Measurements from ENCODE around the gene GALNT7. TPM values are rescaled to one million over a fixed set of nuclear protein-coding genes. Genes with fewer than 3 reads are reported as not detected.

GALNT7 gene
- total RNA-seq, 2 donors from 2014 or later = 83.5 to 138 TPM

DNA sequence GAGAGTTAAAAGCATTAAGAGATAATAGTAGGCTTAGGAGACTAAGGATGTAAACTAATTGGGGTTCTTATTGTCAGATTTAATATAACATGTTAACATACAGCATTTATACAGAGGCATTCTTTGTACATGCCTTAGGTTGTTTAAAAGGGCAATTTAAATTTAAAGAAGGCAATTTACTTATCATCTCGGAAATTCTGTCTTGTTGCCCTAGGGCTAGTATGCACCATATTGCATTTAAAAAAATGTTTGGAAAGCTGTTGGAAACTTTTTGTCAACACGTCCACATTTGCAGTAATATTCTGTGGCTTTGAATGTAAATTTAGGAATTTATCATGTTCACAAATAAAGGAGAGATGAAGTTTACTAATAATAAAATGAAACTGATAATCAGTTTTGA lies 25.5 kb downstream of the GALNT7 start:
- no peaks in the 10 kb centered on the region for H3K27me3 ChIP-seq
- intact Hi-C loops (cut with DNase I) = no loop called here
- H3K27ac ChIP-seq = no peak overlapping the region
- DNase-seq = no peak
- no peaks in the 10 kb centered on the region for H3K36me3 ChIP-seq
- H3K4me3 ChIP-seq = no peak overlapping the region
- H3K4me1 ChIP-seq = peaks cover 5% of the 10 kb centered on the region
- TF ChIP-seq, protein P1, sequence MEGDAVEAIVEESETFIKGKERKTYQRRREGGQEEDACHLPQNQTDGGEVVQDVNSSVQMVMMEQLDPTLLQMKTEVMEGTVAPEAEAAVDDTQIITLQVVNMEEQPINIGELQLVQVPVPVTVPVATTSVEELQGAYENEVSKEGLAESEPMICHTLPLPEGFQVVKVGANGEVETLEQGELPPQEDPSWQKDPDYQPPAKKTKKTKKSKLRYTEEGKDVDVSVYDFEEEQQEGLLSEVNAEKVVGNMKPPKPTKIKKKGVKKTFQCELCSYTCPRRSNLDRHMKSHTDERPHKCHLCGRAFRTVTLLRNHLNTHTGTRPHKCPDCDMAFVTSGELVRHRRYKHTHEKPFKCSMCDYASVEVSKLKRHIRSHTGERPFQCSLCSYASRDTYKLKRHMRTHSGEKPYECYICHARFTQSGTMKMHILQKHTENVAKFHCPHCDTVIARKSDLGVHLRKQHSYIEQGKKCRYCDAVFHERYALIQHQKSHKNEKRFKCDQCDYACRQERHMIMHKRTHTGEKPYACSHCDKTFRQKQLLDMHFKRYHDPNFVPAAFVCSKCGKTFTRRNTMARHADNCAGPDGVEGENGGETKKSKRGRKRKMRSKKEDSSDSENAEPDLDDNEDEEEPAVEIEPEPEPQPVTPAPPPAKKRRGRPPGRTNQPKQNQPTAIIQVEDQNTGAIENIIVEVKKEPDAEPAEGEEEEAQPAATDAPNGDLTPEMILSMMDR (IDR thresholded peaks at IDR 0.05) = no peak
- H3K9ac ChIP-seq (ENCODE audit: low read depth in 2 of 2, low read length in 2 of 2) = no peak overlapping the region
- no peaks in the 10 kb centered on the region for H3K9me3 ChIP-seq

DNA sequence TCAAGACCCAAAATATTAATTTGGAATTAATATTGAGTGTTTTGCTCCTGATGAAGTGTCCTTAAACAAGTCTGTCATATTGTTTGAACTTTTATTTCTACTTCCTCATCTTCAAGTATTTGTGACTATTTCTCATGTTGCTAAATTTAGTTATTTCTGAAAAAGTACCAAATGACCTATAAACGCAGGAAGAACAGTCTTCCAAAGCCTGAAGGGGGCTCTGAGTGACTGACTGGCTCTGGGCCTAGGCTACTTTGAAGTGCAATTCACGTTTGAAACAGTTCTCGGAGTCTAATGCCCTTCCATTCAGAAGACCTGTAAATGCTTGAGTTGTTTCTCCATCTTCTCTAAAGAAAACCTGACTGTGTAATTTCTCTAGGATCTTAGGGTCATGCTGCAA lies 26.5 kb downstream of the GALNT7 start:
- Histone ChIP-seq H3K36me3 (no peaks in the 10 kb centered on the region), H3K27ac (no peak overlapping the region), H3K4me3 (no peak overlapping the region), H3K9ac (ENCODE audit: low read depth in 2 of 2, low read length in 2 of 2) (no peak overlapping the region), H3K4me1 (peaks cover 5% of the 10 kb centered on the region), H3K9me3 (no peaks in the 10 kb centered on the region), H3K27me3 (no peaks in the 10 kb centered on the region)
- intact Hi-C loops (cut with DNase I) = no loop called here
- no peak for DNase-seq
- TF ChIP-seq, protein P1 (IDR thresholded peaks at IDR 0.05) = no peak

DNA sequence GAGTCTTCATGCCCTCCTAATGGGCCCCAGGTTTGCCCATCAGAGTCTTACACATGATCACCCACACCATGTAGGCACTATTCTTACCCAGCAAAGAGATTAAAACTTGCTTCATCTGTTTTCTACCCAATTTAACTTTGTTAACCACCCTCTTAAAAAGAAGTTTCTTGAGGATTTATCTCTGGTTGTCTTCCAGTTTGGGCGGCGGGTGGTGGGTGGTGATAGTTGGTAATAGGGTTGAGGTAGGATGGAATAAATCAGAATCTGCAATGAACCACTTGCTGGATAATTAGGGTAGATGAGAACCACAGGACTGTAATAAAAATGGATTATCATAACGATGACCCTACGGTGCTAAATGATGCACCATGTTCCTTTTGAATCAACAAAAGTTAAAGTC lies 30.9 kb downstream of the GALNT7 start:
- Histone ChIP-seq H3K9ac (ENCODE audit: low read depth in 2 of 2, low read length in 2 of 2) (no peak overlapping the region), H3K9me3 (no peaks in the 10 kb centered on the region), H3K27ac (no peak overlapping the region), H3K4me1 (no peaks in the 10 kb centered on the region), H3K4me3 (no peak overlapping the region), H3K36me3 (no peaks in the 10 kb centered on the region), H3K27me3 (no peaks in the 10 kb centered on the region)
- intact Hi-C loops (cut with DNase I) = no loop called here
- no peak for DNase-seq
- TF ChIP-seq, protein P1 (IDR thresholded peaks at IDR 0.05) = no peak

DNA sequence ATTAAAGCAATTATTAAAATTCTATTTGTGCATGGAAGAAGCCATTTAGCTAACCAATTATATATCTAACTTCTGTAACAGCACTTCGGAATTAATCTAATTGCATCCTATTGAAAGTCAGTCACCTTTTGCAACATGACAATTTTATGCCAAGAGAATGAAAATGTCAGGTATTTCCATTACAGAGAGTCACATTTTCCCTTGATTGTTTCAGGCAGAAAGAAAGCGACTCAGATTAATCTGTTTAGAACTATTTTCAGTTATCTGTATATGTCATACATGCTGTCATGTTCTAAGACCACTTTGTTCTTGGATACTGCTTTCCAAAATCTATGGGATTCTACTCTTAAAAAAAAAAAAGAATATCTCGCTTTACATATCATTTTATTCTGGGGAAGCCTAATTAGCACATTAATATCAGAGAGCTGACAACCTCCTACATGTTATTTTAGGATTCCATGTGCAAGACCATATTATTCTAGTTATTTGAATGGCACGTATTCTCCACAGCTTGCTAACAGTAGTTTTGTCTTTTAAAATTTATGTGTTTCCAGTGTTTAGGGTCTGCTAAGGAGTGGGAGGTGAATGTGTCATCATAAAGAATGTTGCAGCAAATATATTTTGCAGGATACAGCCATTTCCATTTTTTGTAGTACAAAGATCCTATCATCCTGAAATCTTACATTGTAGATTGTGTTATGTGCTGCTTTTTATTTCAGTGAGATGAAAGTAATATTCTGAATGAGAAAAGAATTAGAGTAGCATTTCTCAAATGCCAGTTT lies 31.7 kb downstream of the GALNT7 start:
- TF ChIP-seq, protein P1 (IDR thresholded peaks at IDR 0.05) = no peak
- Histone ChIP-seq H3K27ac (no peak overlapping the region), H3K4me1 (no peaks in the 10 kb centered on the region), H3K36me3 (no peaks in the 10 kb centered on the region), H3K9ac (ENCODE audit: low read depth in 2 of 2, low read length in 2 of 2) (no peak overlapping the region), H3K27me3 (no peaks in the 10 kb centered on the region), H3K9me3 (no peaks in the 10 kb centered on the region), H3K4me3 (no peak overlapping the region)
- no peak for DNase-seq
- intact Hi-C loops (cut with DNase I) = no loop called here

DNA sequence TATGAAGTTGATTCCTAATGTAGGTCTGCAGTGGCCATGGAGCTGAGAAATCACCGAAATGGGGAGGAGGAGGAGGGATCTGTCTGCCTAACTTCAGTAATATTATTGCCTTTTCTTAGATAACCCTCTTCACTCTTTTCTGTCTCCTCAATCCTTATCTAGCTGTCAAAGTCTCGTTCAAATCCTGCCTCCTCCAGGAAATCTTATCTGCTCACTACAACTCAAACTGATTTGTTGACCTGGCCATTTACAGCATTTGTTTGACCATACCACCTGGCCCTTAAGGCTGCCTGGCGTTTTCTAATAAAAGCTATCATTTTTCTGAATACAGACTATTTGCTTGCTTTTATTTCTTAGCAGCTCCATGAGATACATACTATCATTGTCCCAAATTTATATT lies 33.8 kb downstream of the GALNT7 start:
- Histone ChIP-seq H3K4me3 (no peak overlapping the region), H3K9me3 (no peaks in the 10 kb centered on the region), H3K27me3 (no peaks in the 10 kb centered on the region), H3K36me3 (no peaks in the 10 kb centered on the region), H3K27ac (no peak overlapping the region), H3K4me1 (no peaks in the 10 kb centered on the region), H3K9ac (ENCODE audit: low read depth in 2 of 2, low read length in 2 of 2) (no peak overlapping the region)
- TF ChIP-seq, protein P1 (IDR thresholded peaks at IDR 0.05) = no peak
- no peak for DNase-seq
- intact Hi-C loops (cut with DNase I) = no loop called here

Measured in colonic mucosa (tissue), 4 donors.